GDM1 (cell line): ENCODE results near the gene JOSD1.
A peak's percentile ranks its signal among the peaks of the same experiment; 100 is the strongest.

Experiments
- DNase-seq: peaks from one replicate; lab custom pipeline; 2025; lab: John Stamatoyannopoulos, UW

The JOSD1 gene

GRCh38 chr22:38700789-38701628 lies at the start of gene JOSD1:
JOSD1 (minus strand) TSS chr22:38700943; CDS start chr22:38699987, 956 bp downstream.
- peak; percentile 91 for DNase-seq

GRCh38 chr22:38750104-38750503 lies 49.4 kb upstream of the JOSD1 start:
- DNase-seq = no peak

- no peak for DNase-seq
These were observed 47.9 kb upstream of the JOSD1 start for GRCh38 chr22:38748487-38749136.

- no peak for DNase-seq
These were observed 45.1 kb upstream of the JOSD1 start for GRCh38 chr22:38745676-38746460.

GRCh38 chr22:38744981-38745380 lies 44.2 kb upstream of the JOSD1 start:
- no peak for DNase-seq

GRCh38 chr22:38742176-38742942 lies 41.6 kb upstream of the JOSD1 start:
- DNase-seq = no peak

GRCh38 chr22:38741576-38741975 lies 40.8 kb upstream of the JOSD1 start:
- DNase-seq = no peak

- DNase-seq = no peak
These were observed 40.4 kb upstream of the JOSD1 start for GRCh38 chr22:38741166-38741565.

GRCh38 chr22:38740754-38741153 lies 40.0 kb upstream of the JOSD1 start:
- no peak for DNase-seq

- no peak for DNase-seq
These were observed 39.5 kb upstream of the JOSD1 start for GRCh38 chr22:38740116-38740723.

- DNase-seq = no peak
These were observed 38.7 kb upstream of the JOSD1 start for GRCh38 chr22:38739300-38740055.

- no peak for DNase-seq
These were observed 37.8 kb upstream of the JOSD1 start for GRCh38 chr22:38738475-38739070.

- no peak for DNase-seq
These were observed 36.7 kb upstream of the JOSD1 start for GRCh38 chr22:38737302-38738060.

GRCh38 chr22:38736257-38736570 lies 35.5 kb upstream of the JOSD1 start:
- DNase-seq = no peak

- DNase-seq = no peak
These were observed 34.9 kb upstream of the JOSD1 start for GRCh38 chr22:38735465-38736256.

- no peak for DNase-seq
These were observed 34.4 kb upstream of the JOSD1 start for GRCh38 chr22:38735126-38735464.

GRCh38 chr22:38734421-38735100 lies 33.8 kb upstream of the JOSD1 start:
- DNase-seq = no peak

- DNase-seq = no peak
These were observed 33.1 kb upstream of the JOSD1 start for GRCh38 chr22:38733724-38734381.
